NCI-H345 treated with DMSO at 0.1 percent for 48 hours (cell line): ENCODE data around the gene TEC.
"Not testable (repeated sequence)": the region's sequence is repeated elsewhere in the genome, so short reads cannot be mapped to it uniquely, and the experiment has no call there.

Experiments
- DNase-seq: peaks from one replicate; lab custom pipeline; 2025; ENCODE audit not compliant: unreplicated experiment; lab: John Stamatoyannopoulos, UW

Gene TEC

DNA sequence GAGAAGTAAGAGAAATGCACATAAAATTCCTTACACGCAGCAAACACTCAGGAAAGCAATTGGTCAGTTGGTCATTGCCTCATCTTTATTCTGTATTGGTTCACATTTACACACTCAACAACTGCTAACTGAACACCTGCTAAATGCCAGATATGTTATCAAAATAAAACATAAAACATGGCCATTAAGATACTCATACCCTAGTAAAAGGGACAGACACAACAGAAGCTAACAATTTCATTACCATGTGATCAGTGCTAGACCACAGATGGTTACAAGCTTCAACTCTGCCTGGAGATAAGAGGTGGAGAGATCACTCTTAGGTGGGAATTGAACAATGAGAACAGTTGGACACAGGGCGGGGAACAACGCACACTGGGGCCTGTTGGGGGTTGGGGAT lies 26.2 kb downstream of the TEC start:
- no peak for DNase-seq

- no peak for DNase-seq
Measured at GRCh38 chr4:48242511-48243195, 27.0 kb downstream of the TEC start.

DNA sequence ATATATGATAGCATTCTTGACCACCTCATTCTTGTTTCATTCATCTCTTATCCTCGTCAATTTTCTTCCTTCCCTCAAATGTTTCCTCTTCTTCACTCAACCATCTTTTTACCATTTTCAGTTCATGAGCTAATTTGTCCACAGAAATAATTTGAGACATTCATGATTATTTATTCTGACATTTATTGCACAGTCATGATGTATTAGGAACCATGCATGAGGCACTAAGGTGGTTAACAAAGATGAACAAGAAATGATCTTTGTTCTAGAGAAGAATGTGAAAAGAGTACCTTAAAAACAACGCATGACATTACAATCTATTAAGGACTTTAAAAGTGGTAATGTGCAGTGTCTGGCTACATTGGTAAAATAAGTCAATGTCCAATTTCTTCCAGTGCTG lies 27.9 kb downstream of the TEC start:
- no peak for DNase-seq

DNA sequence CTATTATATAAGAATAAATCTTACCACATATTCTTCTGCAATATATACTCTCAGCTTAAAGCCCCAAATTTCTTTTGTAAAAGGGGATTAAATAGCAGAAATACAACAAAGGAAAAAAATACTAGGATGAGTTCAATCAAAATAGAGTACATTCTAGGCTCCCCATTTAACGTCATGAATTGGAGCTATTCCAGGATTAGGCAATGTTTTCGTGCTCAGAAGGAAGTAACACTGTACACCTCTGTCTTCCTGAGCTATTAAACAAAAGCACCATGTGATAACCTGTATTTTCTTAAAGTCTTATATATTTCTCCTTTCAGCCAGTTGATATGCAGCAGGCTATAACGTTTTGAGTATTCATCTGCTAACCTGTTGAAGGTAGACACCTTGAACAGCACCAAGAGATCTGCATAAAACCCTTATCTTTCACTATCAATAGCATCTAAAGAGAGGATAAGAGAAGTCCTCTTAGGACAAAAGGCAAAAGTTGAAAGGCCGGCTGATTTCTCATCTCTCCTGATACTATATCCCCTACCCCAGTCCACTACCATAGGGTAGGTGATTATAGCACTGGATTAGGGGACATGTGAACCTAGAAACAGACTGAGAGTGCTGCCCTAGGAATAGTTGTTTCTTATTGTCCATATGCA lies 31.5 kb downstream of the TEC start:
- DNase-seq = no peak

GRCh38 chr4:48235050-48235449 lies 34.6 kb downstream of the TEC start:
- DNase-seq = no peak

DNA sequence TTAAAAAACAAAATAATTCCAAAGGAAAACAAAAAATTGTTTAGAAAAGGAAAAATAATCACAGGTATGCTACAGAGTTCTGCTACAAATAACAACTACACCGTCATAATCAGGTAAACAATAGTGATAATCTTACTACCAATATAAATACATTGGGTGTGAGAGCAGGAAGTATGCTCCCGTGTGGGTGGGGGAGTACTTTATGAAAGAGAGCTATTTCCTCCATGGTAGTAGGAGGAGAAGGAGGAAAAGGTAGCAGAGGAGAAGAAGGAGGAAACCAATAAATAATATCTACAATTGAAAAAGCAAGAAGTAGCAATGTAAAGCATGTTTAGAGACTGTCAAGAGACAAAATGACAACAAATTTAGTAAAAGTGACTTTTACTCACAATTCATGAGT lies 35.1 kb downstream of the TEC start:
- no peak for DNase-seq

- no peak for DNase-seq
Measured at GRCh38 chr4:48228949-48229348, 40.7 kb downstream of the TEC start.

GRCh38 chr4:48227662-48228061 lies 42.0 kb downstream of the TEC start:
- no peak for DNase-seq

DNA sequence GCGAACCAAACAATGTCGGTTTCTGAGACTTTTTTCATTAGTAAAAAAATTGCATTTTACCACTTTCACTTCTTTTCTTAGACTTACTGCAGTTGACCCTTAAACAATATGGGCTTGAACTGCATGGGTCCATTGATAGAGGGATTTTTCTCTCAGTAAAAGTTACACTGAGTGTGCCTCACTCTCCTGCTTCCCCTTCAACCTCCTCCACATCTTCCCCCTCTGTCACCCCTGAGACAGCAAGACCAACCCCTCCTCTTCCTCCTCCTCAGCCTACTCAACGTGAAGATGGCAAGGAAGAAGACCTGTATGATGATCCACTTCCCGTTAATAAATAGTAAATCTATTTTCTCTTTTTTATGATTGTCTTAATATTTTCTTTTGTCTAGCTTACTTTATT lies 43.4 kb downstream of the TEC start:
- DNase-seq = no peak

DNA sequence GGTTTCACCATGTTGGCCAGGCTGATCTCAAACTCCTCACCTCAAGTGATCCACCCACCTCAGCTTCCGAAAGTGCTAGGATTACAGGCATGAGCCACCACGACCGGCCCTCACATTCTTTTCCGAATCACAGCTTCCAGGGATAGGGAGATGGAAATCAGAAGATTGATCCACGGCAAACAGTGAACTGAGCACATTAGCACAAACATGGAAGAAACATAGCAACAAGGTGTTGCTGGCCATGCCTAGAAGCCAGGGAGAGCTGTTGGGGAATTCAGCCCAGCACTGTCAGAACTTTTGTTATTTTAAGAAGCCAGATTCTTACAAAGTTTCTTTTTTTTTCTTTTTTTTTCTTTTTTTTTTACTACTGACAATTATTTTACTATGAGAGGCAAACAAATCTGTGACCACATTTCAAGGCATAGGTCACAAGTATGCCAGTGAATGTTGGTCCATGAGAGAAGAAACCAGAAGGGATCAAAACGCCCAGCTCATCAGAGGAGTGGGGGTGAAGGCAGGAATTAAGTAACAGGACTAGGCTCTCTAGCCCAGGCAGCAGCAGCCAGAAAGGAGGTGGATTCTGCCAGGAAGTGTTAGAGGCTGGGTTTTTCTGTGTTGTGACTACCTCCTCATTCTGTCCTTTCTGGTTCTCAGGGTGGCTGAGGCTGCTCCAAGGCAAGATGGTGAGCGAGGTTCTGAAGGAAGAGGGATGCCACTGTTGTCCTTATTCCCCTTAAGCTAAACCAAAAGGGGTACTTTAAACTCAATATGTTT lies 44.1 kb downstream of the TEC start:
- DNase-seq = no peak

GRCh38 chr4:48224606-48225005 lies 45.0 kb downstream of the TEC start:
- no peak for DNase-seq

- no peak for DNase-seq
Measured at GRCh38 chr4:48223633-48224295, 45.9 kb downstream of the TEC start.

- no peak for DNase-seq
Measured at GRCh38 chr4:48222491-48222890, 47.1 kb downstream of the TEC start.

- DNase-seq = not testable (repeated sequence)
Measured at GRCh38 chr4:48219430-48219829, 50.2 kb downstream of the TEC start.

GRCh38 chr4:48216563-48216962 lies 53.1 kb downstream of the TEC start:
- no peak for DNase-seq

- no peak for DNase-seq
Measured at GRCh38 chr4:48215977-48216376, 53.7 kb downstream of the TEC start.

GRCh38 chr4:48212165-48212564 lies 57.5 kb downstream of the TEC start:
- no peak for DNase-seq

GRCh38 chr4:48210966-48211328 lies 58.7 kb downstream of the TEC start:
- DNase-seq = no peak

- DNase-seq = no peak
Measured at GRCh38 chr4:48205626-48206025, 64.0 kb downstream of the TEC start.

DNA sequence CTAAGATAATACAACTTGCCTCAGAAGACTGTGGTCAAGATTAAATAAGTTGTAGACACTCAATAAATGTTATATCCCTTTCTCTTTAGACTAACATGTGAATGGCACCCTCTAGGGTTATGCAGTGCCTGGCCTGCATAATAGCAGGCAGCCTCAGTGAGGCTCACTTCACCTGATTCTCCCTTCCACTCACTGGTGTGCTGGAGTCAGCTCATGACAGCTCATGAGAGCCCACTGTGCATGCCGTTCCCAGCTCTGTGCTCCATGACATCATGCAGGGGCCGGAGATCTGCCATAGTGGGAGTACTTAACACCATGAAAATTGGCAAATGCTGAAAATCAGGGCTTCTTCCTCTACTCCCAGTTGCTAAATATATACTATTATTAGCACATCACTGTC lies 64.5 kb downstream of the TEC start:
- no peak for DNase-seq

DNA sequence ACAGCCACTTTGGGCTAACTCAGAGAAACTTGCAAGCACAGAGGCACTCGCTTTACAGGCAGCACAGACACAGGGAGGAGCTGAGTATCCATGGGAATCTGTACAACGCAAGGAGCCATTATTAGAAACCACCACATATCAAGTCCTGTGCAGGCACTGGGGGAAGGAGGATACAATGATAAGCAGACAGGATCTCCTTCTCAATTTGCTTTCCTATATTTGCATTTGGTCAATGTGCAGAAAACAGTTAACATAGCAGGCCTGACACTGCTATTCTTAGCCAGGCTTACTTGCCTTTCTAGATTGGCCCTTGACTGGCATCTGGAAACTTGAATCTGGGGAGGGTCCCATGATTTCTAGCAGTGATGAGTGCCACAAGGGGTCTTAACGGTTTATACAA lies 65.8 kb downstream of the TEC start:
- no peak for DNase-seq
